BLaER1 treated with 17β-estradiol and CSF1 and Interleukin-3, amounts not matched to agents 10 nM and 100 nM (cell line): ENCODE measurements around the gene ABCA1.

Experiments
- H3K27ac ChIP-seq, 11 experiments: shearing (Covaris generic); formaldehyde crosslinking; 2 replicates each; pipeline ENCODE4 v1.8.1; 2022
- H3K27me3 ChIP-seq, 11 experiments: shearing (Covaris generic); formaldehyde crosslinking; 2 replicates each; pipeline ENCODE4 v1.8.1; 2022
- H3K36me3 ChIP-seq, 11 experiments: shearing (Covaris generic); formaldehyde crosslinking; 2 replicates each; pipeline ENCODE4 v1.8.1; 2022
- H3K4me1 ChIP-seq, 10 experiments: shearing (Covaris generic); formaldehyde crosslinking; 2 replicates each; pipeline ENCODE4 v1.8.1; 2022
- H3K4me2 ChIP-seq, 11 experiments: shearing (Covaris generic); formaldehyde crosslinking; 2 replicates each; pipeline ENCODE4 v1.8.1; 2022
- H3K4me3 ChIP-seq, 10 experiments: shearing (Covaris generic); formaldehyde crosslinking; 2 replicates each; pipeline ENCODE4 v1.8.1; 2022
- H3K9ac ChIP-seq, 11 experiments: shearing (Covaris generic); formaldehyde crosslinking; 2 replicates each; pipeline ENCODE4 v1.8.1; 2022
- H3K9me3 ChIP-seq, 11 experiments: shearing (Covaris generic); formaldehyde crosslinking; replicated peaks in 1 of 11; 2 replicates each; pipeline ENCODE4 v1.8.1; 2022
- H4K20me1 ChIP-seq, 11 experiments: shearing (Covaris generic); formaldehyde crosslinking; 2 replicates each; pipeline ENCODE4 v1.8.1; 2022
- Cebpa-rat ChIP-seq, 11 experiments: shearing (Covaris generic); IDR thresholded peaks; 2 replicates each; pipeline ENCODE4 v1.8.1; 2022

The ABCA1 gene

GRCh38 chr9:104915753-104916152 is 12.2 kb downstream of the ABCA1 start:
- TF ChIP-seq Cebpa-rat (IDR thresholded peaks at IDR 0.05): no peak
- peaks cover 81 to 100% (median 93%) of the 10 kb centered on the region in 10 experiments for H3K4me1 ChIP-seq
- H3K36me3 ChIP-seq: peaks cover 38 to 98% (median 76%) of the 10 kb centered on the region in 11 experiments; a peak in 21 of 22 replicates
- H4K20me1 ChIP-seq: peaks cover 90 to 100% (median 100%) of the 10 kb centered on the region in 11 experiments
- H3K4me2 ChIP-seq: peak overlapping the region in 6 of 11 experiments; percentile 1 to 100 (median 77); a peak in 9 of 22 replicates
- no peaks in the 10 kb centered on the region for H3K27me3 ChIP-seq
- H3K9me3 ChIP-seq: no peaks in the 10 kb centered on the region; a peak in 2 of 22 replicates
- H3K27ac ChIP-seq: no peak overlapping the region
- H3K9ac ChIP-seq: peak overlapping the region in 2 of 11 experiments; percentile 27 to 57; a peak in 1 of 22 replicates
- 0 out of 20 replicates have a peak overlapping the region, but pooled peaks of 1 of the 10 experiments have one; percentile 6 for H3K4me3 ChIP-seq

- peaks cover 93 to 100% (median 100%) of the 10 kb centered on the region in 11 experiments for H4K20me1 ChIP-seq
- peaks cover 82 to 100% (median 93%) of the 10 kb centered on the region in 10 experiments for H3K4me1 ChIP-seq
- H3K4me2 ChIP-seq: peak overlapping the region in 9 of 11 experiments; percentile 1 to 100 (median 44); a peak in 13 of 22 replicates
- H3K9ac ChIP-seq: peak overlapping the region in 2 of 11 experiments; percentile 27 to 57; a peak in 4 of 22 replicates
- peak overlapping the region in 2 of 11 experiments; percentile 1 to 8; a peak in 3 of 22 replicates for H3K27ac ChIP-seq
- H3K9me3 ChIP-seq: no peaks in the 10 kb centered on the region; a peak in 2 of 22 replicates
- TF ChIP-seq Cebpa-rat (IDR thresholded peaks at IDR 0.05): no peak
- H3K4me3 ChIP-seq: 0 out of 20 replicates have a peak overlapping the region, but pooled peaks of 1 of the 10 experiments have one; percentile 6
- no peaks in the 10 kb centered on the region for H3K27me3 ChIP-seq
- H3K36me3 ChIP-seq: peaks cover 38 to 98% (median 71%) of the 10 kb centered on the region in 11 experiments; a peak in 21 of 22 replicates
Observed at GRCh38 chr9:104915049-104915448, 12.9 kb downstream of the ABCA1 start.

DNA sequence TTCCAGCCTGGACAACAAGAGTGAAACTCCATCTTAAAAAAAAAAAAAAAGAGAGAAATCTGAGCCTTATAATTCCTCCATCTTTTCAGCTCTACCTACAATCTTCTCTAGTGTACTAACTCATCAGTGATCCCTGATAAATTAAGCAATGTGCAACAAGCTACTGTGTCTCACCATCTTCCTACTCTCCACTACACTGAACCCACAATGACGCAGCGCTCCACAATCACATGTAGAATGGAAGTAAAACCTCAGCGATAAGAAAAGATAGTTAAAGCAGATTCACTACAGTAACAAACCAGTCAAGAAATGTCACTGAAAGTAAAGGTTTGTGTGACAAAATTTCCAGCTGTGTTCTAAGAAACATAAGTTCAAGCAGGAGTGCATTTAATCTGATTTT is 13.5 kb downstream of the ABCA1 start:
- H3K36me3 ChIP-seq: peaks cover 34 to 98% (median 70%) of the 10 kb centered on the region in 11 experiments; a peak in 21 of 22 replicates
- no peaks in the 10 kb centered on the region for H3K27me3 ChIP-seq
- peaks cover 82 to 100% (median 93%) of the 10 kb centered on the region in 10 experiments for H3K4me1 ChIP-seq
- H3K4me3 ChIP-seq: peak overlapping the region in 2 of 10 experiments; percentile 6 to 18; a peak in 1 of 20 replicates
- no peaks in the 10 kb centered on the region; a peak in 1 of 22 replicates for H3K9me3 ChIP-seq
- H4K20me1 ChIP-seq: peaks cover 98 to 100% (median 100%) of the 10 kb centered on the region in 11 experiments
- no peak for TF ChIP-seq Cebpa-rat (IDR thresholded peaks at IDR 0.05)
- H3K4me2 ChIP-seq: peak overlapping the region in 9 of 11 experiments; percentile 0 to 100 (median 44); a peak in 14 of 22 replicates
- peak overlapping the region in 2 of 11 experiments; percentile 27 to 57; a peak in 3 of 22 replicates for H3K9ac ChIP-seq
- H3K27ac ChIP-seq: peak overlapping the region in 3 of 11 experiments; percentile 1 to 8 (median 3); a peak in 2 of 22 replicates

- peaks cover 85 to 100% (median 92%) of the 10 kb centered on the region in 10 experiments for H3K4me1 ChIP-seq
Observed at GRCh38 chr9:104912606-104913005, 15.3 kb downstream of the ABCA1 start.

DNA sequence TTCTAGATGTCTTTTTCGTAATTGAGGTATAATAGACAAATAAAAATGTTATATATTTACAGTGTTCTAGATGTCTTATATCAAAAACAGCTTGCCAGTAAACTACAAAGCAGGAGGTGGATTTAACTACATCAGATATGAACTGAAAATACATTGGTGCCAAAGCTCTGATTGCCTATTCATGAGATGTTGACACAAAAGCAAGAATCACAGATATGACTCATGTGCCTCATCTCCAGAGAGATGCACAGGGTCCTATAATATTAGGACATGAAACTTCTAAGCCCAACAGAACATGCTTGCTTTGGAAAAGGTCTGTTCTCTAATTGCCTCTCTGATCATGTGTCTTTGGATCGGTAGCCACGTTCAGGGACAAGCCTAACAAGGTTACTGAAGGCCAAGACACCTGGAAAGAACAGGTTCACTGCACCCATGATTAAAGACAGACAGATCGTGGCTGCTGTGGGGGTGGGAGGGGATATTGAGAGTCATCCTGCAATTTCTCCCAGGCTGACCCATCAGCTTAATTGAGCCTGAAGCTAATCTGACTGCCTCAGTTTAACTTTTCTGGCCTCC is 16.8 kb downstream of the ABCA1 start:
- TF ChIP-seq Cebpa-rat (IDR thresholded peaks at IDR 0.05): no peak
- Histone ChIP-seq H3K27ac (peak overlapping the region in 2 of 11 experiments; percentile 21 to 25; a peak in 2 of 22 replicates), H3K9me3 (no peaks in the 10 kb centered on the region), H3K27me3 (no peaks in the 10 kb centered on the region), H4K20me1 (peaks cover 98 to 100% (median 100%) of the 10 kb centered on the region in 11 experiments), H3K4me3 (peak overlapping the region in 1 of 10 experiments; percentile 27; a peak in 1 of 20 replicates), H3K4me1 (peaks cover 85 to 100% (median 93%) of the 10 kb centered on the region in 10 experiments), H3K9ac (peak overlapping the region in 2 of 11 experiments; percentile 7 to 47; a peak in 2 of 22 replicates), H3K36me3 (peaks cover 30 to 98% (median 72%) of the 10 kb centered on the region in 11 experiments; a peak in 21 of 22 replicates), H3K4me2 (peak overlapping the region; percentile 33 to 100 (median 54))

More at GRCh38 chr9:104912606-104913005, 15.3 kb downstream of the ABCA1 start:
- H4K20me1 ChIP-seq: peaks cover 98 to 100% (median 100%) of the 10 kb centered on the region in 11 experiments
- H3K4me2 ChIP-seq: peak overlapping the region; percentile 16 to 100 (median 33); a peak in 13 of 22 replicates
- no peaks in the 10 kb centered on the region for H3K27me3 ChIP-seq
- no peak for TF ChIP-seq Cebpa-rat (IDR thresholded peaks at IDR 0.05)
- peak overlapping the region in 2 of 11 experiments; percentile 36 to 63; a peak in 2 of 22 replicates for H3K9ac ChIP-seq
- peaks cover 24 to 98% (median 69%) of the 10 kb centered on the region in 11 experiments; a peak in 21 of 22 replicates for H3K36me3 ChIP-seq
- no peak overlapping the region for H3K27ac ChIP-seq
- no peaks in the 10 kb centered on the region for H3K9me3 ChIP-seq
- no peak overlapping the region for H3K4me3 ChIP-seq

DNA sequence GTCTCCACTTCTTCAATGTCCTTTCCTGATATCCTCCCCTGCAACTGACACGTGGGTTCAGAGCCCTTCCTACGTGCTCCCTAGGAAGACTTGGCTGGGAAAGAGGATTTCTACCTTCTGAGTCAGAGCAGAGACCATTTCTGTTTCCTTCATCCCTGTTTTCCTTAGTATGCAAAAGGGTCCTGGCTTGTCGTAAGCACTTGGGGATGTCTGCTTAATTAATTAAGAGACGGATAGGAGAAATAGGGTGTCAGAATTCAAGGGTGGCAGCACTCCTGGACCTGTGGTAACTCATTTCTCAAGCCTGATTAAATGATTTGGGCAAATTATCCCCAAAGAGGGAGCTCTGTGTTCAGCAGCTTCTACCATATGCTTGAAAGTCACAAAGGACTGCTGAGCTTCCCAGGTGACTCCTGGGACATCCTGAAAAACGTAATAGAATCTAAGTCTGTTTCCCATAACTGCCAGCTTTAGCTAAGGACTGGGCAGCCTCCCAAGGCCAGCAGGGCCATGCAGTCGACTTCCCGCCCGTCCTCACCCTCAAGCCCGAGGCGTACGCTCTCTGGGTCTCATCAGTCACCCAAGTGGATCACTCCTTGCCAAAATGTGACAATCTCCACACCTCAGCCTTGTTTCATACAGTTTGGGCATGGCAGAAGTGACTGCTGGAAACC is 20.5 kb downstream of the ABCA1 start:
- no peak for TF ChIP-seq Cebpa-rat (IDR thresholded peaks at IDR 0.05)
- Histone ChIP-seq H3K9me3 (no peaks in the 10 kb centered on the region), H3K4me2 (peak overlapping the region in 10 of 11 experiments; percentile 0 to 100 (median 20); a peak in 14 of 22 replicates), H3K4me1 (peaks cover 63 to 100% (median 87%) of the 10 kb centered on the region in 10 experiments), H3K27me3 (no peaks in the 10 kb centered on the region), H3K4me3 (0 out of 20 replicates have a peak overlapping the region, but pooled peaks of 1 of the 10 experiments have one; percentile 4), H4K20me1 (peaks cover 100% of the 10 kb centered on the region in 11 experiments), H3K9ac (peak overlapping the region in 2 of 11 experiments; percentile 38 to 69; a peak in 3 of 22 replicates), H3K36me3 (peaks cover 51 to 100% (median 78%) of the 10 kb centered on the region in 11 experiments), H3K27ac (peak overlapping the region in 1 of 11 experiments; percentile 7; a peak in 2 of 22 replicates)

- Histone ChIP-seq H3K9ac (peak overlapping the region in 2 of 11 experiments; percentile 38 to 69; a peak in 3 of 22 replicates), H3K27ac (peak overlapping the region in 2 of 11 experiments; percentile 7 to 8; a peak in 3 of 22 replicates), H3K4me3 (no peak overlapping the region), H3K27me3 (no peaks in the 10 kb centered on the region), H4K20me1 (peaks cover 98 to 100% (median 100%) of the 10 kb centered on the region in 11 experiments), H3K4me1 (peaks cover 56 to 100% (median 81%) of the 10 kb centered on the region in 10 experiments), H3K36me3 (peaks cover 59 to 100% (median 81%) of the 10 kb centered on the region in 11 experiments), H3K4me2 (peak overlapping the region in 10 of 11 experiments; percentile 10 to 100 (median 20); a peak in 13 of 22 replicates), H3K9me3 (no peaks in the 10 kb centered on the region)
- no peak for TF ChIP-seq Cebpa-rat (IDR thresholded peaks at IDR 0.05)
Observed at GRCh38 chr9:104906441-104907277, 21.3 kb downstream of the ABCA1 start.
